ENCODE measurements around the gene STEAP3.

The STEAP3 gene

DNA sequence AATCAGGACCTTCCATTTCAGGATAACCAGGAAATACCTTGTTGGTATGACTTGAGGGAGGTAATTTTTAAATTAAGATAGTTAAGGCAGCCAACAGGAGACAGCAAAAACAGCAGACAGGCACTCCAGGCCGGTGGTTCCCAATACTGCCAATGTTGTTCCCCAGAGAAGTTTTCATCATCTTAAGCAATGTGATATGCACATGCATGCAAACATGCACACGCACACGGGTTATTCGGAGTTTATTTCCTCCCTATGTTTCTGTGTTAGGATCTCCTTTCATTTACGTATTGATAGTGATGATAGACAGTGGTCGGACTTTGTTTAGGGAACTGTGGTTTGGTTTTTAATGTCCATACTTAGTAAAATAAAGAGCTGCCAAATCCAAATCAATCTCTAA lies 55.3 kb downstream of the STEAP3 start:
- no peaks in the 10 kb centered on the region for H3K27me3 ChIP-seq (ENCODE audit: insufficient read depth, low read length)
- H3K9me3 ChIP-seq (ENCODE audit: low read length): no peaks in the 10 kb centered on the region
- no peaks in the 10 kb centered on the region for H3K36me3 ChIP-seq (ENCODE audit: insufficient read depth, low read length)
- H2AFZ ChIP-seq (ENCODE audit: low read depth, low read length): no peak overlapping the region
- no peaks in the 10 kb centered on the region for H3K4me1 ChIP-seq (ENCODE audit: insufficient read depth, low read length)
- H3K4me3 ChIP-seq (ENCODE audit: low read length): no peak overlapping the region

DNA sequence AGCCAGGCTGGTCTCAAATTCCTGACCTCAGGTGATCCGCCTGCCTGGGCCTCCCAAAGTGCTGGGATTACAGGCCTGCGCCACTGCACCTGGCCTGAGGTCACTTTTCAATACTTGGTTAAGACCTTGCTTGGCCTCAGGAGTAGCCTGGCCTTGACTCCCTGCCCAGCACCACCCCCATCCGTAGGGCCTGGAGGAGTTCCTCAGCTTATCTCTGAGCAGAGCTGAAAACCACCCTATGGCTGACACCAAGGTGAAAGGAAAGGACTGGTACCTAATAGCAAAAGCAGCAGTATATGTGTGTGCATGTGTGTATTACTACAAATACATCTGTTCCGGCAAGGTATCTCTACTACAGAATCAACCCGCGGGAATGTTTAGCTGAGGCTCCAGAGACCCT lies 56.0 kb downstream of the STEAP3 start:
- Histone ChIP-seq H2AFZ (ENCODE audit: low read depth, low read length) (no peak overlapping the region), H3K9me3 (ENCODE audit: low read length) (no peaks in the 10 kb centered on the region), H3K27me3 (ENCODE audit: insufficient read depth, low read length) (no peaks in the 10 kb centered on the region), H3K4me1 (ENCODE audit: insufficient read depth, low read length) (no peaks in the 10 kb centered on the region), H3K36me3 (ENCODE audit: insufficient read depth, low read length) (no peaks in the 10 kb centered on the region), H3K4me3 (ENCODE audit: low read length) (no peak overlapping the region)

DNA sequence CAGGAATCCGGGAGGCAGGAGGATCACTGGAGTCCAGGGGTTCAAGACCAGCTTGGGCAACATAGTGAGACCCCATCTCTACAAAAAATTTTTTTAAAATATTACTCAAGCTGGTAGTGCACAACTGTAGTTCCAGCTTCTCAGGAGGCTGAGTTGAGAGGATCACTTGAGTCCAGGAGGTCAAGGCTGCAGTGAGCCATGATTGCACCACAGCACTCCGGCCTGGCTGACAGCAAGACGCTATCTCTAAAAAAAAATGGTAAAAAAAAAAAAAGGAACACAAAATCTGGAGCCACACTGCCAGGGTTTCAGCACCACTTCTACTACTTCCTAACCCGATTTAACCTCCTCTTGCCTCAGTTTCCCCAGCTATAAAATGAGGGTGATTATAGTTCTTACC lies 57.0 kb downstream of the STEAP3 start:
- Histone ChIP-seq H3K27me3 (ENCODE audit: insufficient read depth, low read length) (no peaks in the 10 kb centered on the region), H3K9me3 (ENCODE audit: low read length) (no peaks in the 10 kb centered on the region), H3K4me3 (ENCODE audit: low read length) (no peak overlapping the region), H3K36me3 (ENCODE audit: insufficient read depth, low read length) (no peaks in the 10 kb centered on the region), H2AFZ (ENCODE audit: low read depth, low read length) (no peak overlapping the region), H3K4me1 (ENCODE audit: insufficient read depth, low read length) (no peaks in the 10 kb centered on the region)

DNA sequence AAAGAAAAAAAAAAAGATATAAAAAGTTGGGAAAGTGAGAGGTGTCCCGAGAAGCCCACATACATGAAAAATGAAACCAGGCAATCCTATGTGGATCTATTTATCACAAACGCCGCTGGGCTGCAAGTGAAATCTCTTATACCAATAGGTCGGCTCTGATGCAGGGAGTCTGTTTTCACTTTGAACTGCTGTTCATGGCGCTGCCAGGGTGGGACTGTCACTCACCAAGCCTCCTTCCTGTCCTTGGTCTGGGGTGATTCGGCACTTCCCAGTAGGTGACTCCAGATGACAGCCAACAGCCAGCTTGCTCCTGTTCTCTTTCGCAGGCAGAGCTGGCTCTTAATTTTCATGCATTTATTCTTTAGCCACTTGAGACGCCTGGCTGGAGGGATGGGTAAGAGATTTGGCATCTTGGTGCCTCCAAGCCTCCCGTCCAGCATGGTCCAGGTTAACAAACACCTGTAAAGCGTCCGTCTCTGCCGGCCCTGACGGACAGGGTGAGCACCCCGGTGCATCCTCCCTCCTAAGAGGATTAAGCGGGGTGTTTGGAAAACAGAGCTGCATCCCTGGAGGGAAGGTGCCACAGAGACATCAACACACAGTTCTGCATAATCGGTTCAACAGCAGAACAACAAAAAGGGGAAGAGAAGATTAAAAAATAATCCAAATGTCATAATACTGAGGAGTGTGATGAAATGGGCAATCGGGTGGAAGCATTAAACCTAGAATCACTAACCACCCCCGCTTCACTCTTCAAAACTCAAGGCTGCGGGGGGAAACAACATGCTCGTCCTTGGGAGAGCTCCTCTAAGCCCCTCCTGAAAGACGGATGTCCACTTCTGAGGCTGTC lies 58.7 kb downstream of the STEAP3 start:
- no peaks in the 10 kb centered on the region for H3K9me3 ChIP-seq (ENCODE audit: low read length)
- no peaks in the 10 kb centered on the region for H3K4me1 ChIP-seq (ENCODE audit: insufficient read depth, low read length)
- no peak overlapping the region for H3K4me3 ChIP-seq (ENCODE audit: low read length)
- H3K27me3 ChIP-seq (ENCODE audit: insufficient read depth, low read length): no peaks in the 10 kb centered on the region
- H2AFZ ChIP-seq (ENCODE audit: low read depth, low read length): no peak overlapping the region
- no peaks in the 10 kb centered on the region for H3K36me3 ChIP-seq (ENCODE audit: insufficient read depth, low read length)

DNA sequence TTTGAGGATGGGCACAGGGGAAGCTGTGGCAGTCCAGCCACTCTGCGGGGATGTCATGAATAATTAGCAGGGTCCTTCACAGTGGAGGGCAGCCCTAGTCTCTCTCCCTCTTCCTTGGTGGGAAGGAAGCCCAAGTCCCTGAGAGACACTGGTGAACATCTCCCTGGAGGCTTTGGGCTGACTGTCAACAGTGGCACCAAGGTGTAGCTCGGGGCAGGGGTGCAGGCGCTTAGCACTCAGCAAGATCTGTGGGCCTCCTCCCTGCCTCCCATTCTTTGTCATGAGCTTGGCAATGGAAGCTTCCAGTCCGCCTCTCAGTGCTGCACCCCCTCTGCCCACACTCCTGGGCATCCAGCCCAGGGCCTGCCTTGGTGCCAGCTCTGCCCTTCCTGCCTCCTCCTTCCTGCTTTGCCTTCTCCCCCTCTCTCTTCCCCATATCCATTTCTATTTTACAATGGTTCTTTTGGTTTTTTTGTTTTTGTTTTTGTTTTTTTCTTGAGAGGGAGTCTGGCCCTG lies 59.4 kb downstream of the STEAP3 start:
- Histone ChIP-seq H3K4me3 (ENCODE audit: low read length) (no peak overlapping the region), H3K9me3 (ENCODE audit: low read length) (no peaks in the 10 kb centered on the region), H2AFZ (ENCODE audit: low read depth, low read length) (no peak overlapping the region), H3K4me1 (ENCODE audit: insufficient read depth, low read length) (no peaks in the 10 kb centered on the region), H3K27me3 (ENCODE audit: insufficient read depth, low read length) (no peaks in the 10 kb centered on the region), H3K36me3 (ENCODE audit: insufficient read depth, low read length) (no peaks in the 10 kb centered on the region)

DNA sequence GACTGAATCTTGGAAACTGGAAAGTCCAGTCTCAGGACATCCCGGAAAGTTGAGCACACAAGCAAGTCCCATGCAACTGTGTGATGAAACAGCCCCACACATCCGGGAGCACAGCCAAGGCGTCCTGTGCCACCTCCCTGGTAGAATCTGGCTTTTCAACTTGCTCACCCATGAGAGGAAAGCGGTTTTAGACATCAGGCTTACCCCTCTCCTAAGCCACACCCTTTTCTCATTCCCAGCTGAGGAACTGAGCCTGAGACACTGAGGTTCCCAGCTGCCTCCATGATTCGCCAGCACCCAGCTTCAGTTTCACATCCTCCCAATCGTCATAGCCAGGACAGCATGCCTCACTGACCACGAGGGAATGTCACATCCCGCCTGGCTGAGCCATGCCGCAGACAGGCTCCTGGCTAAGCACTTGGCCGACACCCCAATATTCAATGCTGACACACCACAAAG lies 60.3 kb downstream of the STEAP3 start:
- H3K36me3 ChIP-seq (ENCODE audit: insufficient read depth, low read length): no peaks in the 10 kb centered on the region
- H3K4me3 ChIP-seq (ENCODE audit: low read length): no peak overlapping the region
- no peaks in the 10 kb centered on the region for H3K4me1 ChIP-seq (ENCODE audit: insufficient read depth, low read length)
- H3K9me3 ChIP-seq (ENCODE audit: low read length): no peaks in the 10 kb centered on the region
- H2AFZ ChIP-seq (ENCODE audit: low read depth, low read length): no peak overlapping the region
- no peaks in the 10 kb centered on the region for H3K27me3 ChIP-seq (ENCODE audit: insufficient read depth, low read length)

DNA sequence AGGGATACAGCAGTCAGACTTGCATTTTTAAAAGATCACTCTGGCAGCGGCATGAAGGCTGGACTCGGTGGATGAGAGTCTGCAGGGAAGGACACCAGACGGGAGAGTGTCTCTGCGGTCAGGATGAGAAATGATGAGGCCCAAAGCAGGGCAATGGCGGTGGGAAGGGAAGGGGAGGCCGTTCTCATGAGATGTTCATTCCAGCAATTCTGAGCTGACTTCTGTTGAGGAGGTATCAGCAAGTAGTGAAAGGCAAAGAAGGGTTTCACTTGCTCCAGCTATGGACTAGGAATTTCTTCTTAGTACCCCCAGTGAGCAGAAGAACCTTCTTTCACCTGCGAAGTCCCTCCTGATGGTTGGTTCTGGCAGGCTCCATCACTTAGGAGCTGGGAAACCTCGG lies 63.0 kb downstream of the STEAP3 start:
- Histone ChIP-seq H3K4me3 (ENCODE audit: low read length) (no peak overlapping the region), H3K9me3 (ENCODE audit: low read length) (no peaks in the 10 kb centered on the region), H3K27me3 (ENCODE audit: insufficient read depth, low read length) (no peaks in the 10 kb centered on the region), H2AFZ (ENCODE audit: low read depth, low read length) (no peak overlapping the region), H3K36me3 (ENCODE audit: insufficient read depth, low read length) (no peaks in the 10 kb centered on the region), H3K4me1 (ENCODE audit: insufficient read depth, low read length) (no peaks in the 10 kb centered on the region)

DNA sequence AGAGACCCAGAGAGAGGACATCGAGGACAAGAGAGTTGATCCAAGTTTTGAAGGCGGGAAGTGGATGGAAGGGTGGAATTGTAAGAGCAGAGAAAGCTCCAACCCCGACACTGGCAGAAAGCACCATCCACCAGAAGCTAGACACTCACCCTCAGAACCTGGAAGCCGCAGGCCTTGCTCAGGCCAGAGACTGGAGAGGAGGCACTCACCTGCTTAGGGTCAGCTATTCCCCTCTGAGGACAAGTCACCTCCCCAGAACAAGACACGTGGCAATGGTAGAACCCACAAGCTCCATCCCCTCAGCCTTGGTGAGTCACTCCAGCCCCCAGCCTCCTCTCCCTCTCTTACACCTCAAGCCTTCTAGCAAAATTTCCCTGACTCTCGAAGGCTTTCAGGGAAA lies 64.9 kb downstream of the STEAP3 start:
- no peak overlapping the region for H2AFZ ChIP-seq (ENCODE audit: low read depth, low read length)
- H3K4me3 ChIP-seq (ENCODE audit: low read length): no peak overlapping the region
- no peaks in the 10 kb centered on the region for H3K36me3 ChIP-seq (ENCODE audit: insufficient read depth, low read length)
- H3K9me3 ChIP-seq (ENCODE audit: low read length): no peaks in the 10 kb centered on the region
- H3K27me3 ChIP-seq (ENCODE audit: insufficient read depth, low read length): no peaks in the 10 kb centered on the region
- peaks cover 6% of the 10 kb centered on the region for H3K4me1 ChIP-seq (ENCODE audit: insufficient read depth, low read length)

DNA sequence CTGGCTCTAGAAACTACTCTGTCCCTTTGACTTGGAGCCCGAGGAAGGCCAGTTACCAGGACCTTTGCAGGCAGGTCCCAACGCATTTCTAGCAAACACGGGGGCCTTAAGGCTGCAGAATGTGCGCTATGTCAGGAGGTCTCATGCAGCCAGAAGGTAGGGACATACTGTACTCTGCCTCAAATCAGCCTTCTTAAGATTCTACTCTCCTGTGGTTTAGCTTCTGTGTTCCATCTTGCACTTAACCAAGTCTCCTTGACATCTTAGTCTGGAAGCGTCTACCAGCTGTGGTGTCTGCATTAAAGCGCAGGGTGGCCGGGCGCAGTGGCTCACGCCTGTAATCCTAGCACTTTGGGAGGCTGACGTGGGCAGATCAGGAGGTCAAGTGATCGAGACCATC lies 65.5 kb downstream of the STEAP3 start:
- Histone ChIP-seq H3K4me1 (ENCODE audit: insufficient read depth, low read length) (peaks cover 6% of the 10 kb centered on the region), H2AFZ (ENCODE audit: low read depth, low read length) (no peak overlapping the region), H3K4me3 (ENCODE audit: low read length) (no peak overlapping the region), H3K27me3 (ENCODE audit: insufficient read depth, low read length) (no peaks in the 10 kb centered on the region), H3K9me3 (ENCODE audit: low read length) (no peaks in the 10 kb centered on the region), H3K36me3 (ENCODE audit: insufficient read depth, low read length) (no peaks in the 10 kb centered on the region)

DNA sequence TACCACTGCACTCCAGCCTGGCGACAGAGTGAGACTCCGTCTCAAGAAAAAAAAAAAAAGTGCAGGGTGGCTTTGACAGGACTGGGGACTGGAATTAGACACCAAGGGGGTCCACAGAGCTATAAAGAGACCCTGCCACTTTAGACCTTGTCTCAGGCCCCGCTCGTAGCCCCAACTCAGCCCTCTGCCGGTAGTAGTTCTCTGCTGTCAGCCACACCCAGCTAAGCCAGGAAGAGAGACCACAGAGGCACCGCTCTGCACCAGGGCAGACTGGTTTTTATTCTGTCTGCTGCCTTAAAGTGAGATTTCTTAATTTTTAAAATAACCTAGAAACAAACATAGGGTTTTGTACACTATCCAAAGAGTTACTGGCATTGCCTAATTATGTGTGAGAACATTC lies 66.0 kb downstream of the STEAP3 start:
- Histone ChIP-seq H3K36me3 (ENCODE audit: insufficient read depth, low read length) (no peaks in the 10 kb centered on the region), H3K9me3 (ENCODE audit: low read length) (no peaks in the 10 kb centered on the region), H3K4me1 (ENCODE audit: insufficient read depth, low read length) (peaks cover 6% of the 10 kb centered on the region), H2AFZ (ENCODE audit: low read depth, low read length) (no peak overlapping the region), H3K4me3 (ENCODE audit: low read length) (no peak overlapping the region), H3K27me3 (ENCODE audit: insufficient read depth, low read length) (no peaks in the 10 kb centered on the region)

DNA sequence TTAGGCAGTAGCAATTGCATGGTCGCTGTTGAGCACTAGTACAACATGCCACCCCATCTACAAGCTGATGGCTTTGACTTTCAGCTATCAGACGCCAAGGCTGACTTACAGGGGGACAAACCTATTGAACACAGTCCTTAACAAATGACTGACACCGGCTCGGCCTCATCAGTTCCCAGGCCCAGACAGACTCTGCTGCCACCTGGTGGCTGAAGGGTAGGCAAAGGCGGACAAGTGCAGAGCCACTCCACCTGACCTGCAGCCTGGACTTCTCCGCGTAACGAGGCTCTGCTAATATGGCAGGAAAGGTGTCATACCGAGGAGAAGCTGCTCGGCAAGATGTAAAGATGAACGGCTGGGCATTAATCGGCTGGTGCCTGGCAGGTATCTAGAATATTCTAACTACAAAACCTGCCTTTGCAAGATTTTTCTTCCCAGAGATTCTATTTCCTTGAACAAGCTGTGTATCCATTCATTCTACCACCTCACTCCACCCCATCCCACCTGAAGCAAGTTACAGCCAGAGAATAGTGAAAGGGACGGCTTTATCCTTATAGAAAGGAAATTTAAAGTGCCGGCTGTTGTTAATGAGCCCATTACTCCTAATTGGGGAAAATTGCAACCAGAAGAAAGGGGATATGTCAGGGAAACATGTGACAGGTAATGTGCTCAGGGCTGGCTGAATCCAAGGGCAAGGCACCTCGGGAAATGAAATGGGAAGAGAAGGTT lies 67.4 kb downstream of the STEAP3 start:
- no peaks in the 10 kb centered on the region for H3K27me3 ChIP-seq (ENCODE audit: insufficient read depth, low read length)
- no peak overlapping the region for H2AFZ ChIP-seq (ENCODE audit: low read depth, low read length)
- H3K4me3 ChIP-seq (ENCODE audit: low read length): no peak overlapping the region
- H3K9me3 ChIP-seq (ENCODE audit: low read length): no peaks in the 10 kb centered on the region
- H3K4me1 ChIP-seq (ENCODE audit: insufficient read depth, low read length): peaks cover 6% of the 10 kb centered on the region
- H3K36me3 ChIP-seq (ENCODE audit: insufficient read depth, low read length): no peaks in the 10 kb centered on the region

DNA sequence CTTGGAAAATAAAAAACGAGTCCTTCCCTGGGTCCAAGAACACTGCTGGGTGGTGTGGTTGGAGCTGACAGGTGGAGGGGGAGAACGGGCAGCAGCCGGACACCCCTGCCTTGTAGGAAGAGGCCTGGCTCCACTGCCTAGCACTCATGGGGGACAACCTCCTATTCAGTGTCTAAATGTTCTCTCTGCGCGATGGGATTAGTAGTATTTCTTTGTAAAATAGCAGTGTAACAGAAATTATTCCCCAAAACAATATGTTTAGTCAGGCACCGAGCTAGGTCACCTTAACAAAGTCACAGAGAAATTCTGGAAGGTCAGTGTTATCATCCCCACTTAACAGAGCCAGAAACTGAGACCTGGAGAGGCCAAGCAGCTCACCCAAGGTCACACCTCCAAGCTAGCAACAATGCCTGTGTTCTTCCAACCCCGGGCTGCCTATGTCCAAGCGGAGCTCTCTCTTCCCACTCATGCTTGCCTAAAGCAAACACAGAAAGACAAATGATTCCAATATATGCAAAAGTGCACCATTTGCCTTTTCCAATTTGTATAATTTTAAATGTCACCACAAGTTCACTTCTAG lies 68.0 kb downstream of the STEAP3 start:
- Histone ChIP-seq H2AFZ (ENCODE audit: low read depth, low read length) (no peak overlapping the region), H3K4me3 (ENCODE audit: low read length) (no peak overlapping the region), H3K27me3 (ENCODE audit: insufficient read depth, low read length) (no peaks in the 10 kb centered on the region), H3K9me3 (ENCODE audit: low read length) (no peaks in the 10 kb centered on the region), H3K4me1 (ENCODE audit: insufficient read depth, low read length) (peaks cover 6% of the 10 kb centered on the region), H3K36me3 (ENCODE audit: insufficient read depth, low read length) (no peaks in the 10 kb centered on the region)

DNA sequence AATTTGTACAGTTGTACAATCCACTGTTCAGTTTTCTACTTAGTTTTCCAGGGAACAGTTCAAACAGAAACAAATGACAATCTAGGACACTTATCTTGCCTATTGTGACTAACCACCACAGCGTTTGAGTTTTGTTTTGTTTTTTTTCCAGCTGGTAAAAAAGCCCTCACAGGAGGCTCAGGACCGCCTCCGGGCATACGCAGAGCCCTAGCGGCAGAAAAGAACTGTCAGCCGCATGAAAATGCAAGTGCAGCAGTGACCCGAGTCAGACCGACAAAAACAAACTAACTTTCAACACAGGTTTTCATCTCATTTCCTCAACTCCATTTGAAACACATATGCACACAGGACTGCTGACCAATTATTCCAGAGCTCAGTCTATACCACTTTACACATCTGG lies 68.6 kb downstream of the STEAP3 start:
- Histone ChIP-seq H3K36me3 (ENCODE audit: insufficient read depth, low read length) (no peaks in the 10 kb centered on the region), H3K9me3 (ENCODE audit: low read length) (no peaks in the 10 kb centered on the region), H2AFZ (ENCODE audit: low read depth, low read length) (no peak overlapping the region), H3K4me3 (ENCODE audit: low read length) (no peak overlapping the region), H3K4me1 (ENCODE audit: insufficient read depth, low read length) (peaks cover 6% of the 10 kb centered on the region), H3K27me3 (ENCODE audit: insufficient read depth, low read length) (no peaks in the 10 kb centered on the region)
